ENCODE data around the gene STH. TPM values are rescaled to one million over a fixed set of nuclear protein-coding genes. Genes with fewer than 3 reads are reported as not detected.

The STH gene
- total and polyA plus RNA-seq, 2 experiments from 2014 or later = 0.55 TPM; not detected in 1

- H3F3A ChIP-seq (replicated peaks; ENCODE audit: low read depth) = peaks cover 10% of the 10 kb centered on the region; the same call in 1 of the 2 replicates
- H3K36me3 Mint-ChIP-seq (ENCODE audit: low read depth) = peaks cover 78% of the 10 kb centered on the region
- H3K4me2 ChIP-seq = no peak overlapping the region
- H3K36me3 ChIP-seq (ENCODE audit: insufficient read depth) = peaks cover 48% of the 10 kb centered on the region
- no peak for TF ChIP-seq ZNF331 (CRISPR knock-in tag; IDR thresholded peaks at IDR 0.05; ENCODE audit: low read depth)
- no peak for TF ChIP-seq STAT1 (IDR thresholded peaks at IDR 0.05; ENCODE audit: unreplicated experiment)
- TF ChIP-seq EZH2phosphoT487 (IDR thresholded peaks at IDR 0.05; ENCODE audit: unreplicated experiment) = no peak
- TF ChIP-seq, protein P1, sequence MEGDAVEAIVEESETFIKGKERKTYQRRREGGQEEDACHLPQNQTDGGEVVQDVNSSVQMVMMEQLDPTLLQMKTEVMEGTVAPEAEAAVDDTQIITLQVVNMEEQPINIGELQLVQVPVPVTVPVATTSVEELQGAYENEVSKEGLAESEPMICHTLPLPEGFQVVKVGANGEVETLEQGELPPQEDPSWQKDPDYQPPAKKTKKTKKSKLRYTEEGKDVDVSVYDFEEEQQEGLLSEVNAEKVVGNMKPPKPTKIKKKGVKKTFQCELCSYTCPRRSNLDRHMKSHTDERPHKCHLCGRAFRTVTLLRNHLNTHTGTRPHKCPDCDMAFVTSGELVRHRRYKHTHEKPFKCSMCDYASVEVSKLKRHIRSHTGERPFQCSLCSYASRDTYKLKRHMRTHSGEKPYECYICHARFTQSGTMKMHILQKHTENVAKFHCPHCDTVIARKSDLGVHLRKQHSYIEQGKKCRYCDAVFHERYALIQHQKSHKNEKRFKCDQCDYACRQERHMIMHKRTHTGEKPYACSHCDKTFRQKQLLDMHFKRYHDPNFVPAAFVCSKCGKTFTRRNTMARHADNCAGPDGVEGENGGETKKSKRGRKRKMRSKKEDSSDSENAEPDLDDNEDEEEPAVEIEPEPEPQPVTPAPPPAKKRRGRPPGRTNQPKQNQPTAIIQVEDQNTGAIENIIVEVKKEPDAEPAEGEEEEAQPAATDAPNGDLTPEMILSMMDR (conservative IDR thresholded peaks at IDR 0.05; ENCODE audit: low read depth in 2 of 2) = no peak
- no peak for TF ChIP-seq POLR2AphosphoS5 (IDR thresholded peaks at IDR 0.05; ENCODE audit: low read depth)
- TF ChIP-seq EZH2 (IDR thresholded peaks at IDR 0.05; ENCODE audit: low read depth, unreplicated experiment) = no peak
- no peak for TF ChIP-seq CREB1 (CRISPR knock-in tag; IDR thresholded peaks at IDR 0.05; ENCODE audit: low read depth)
- no peak for TF ChIP-seq ZNF462 (CRISPR knock-in tag; IDR thresholded peaks at IDR 0.05)
- H3K4me3 ChIP-seq = no peak overlapping the region
- H3K4me3 Mint-ChIP-seq = no peak overlapping the region
- H4K20me1 ChIP-seq (replicated peaks; ENCODE audit: insufficient read depth) = peaks cover 19% of the 10 kb centered on the region
- H3K4me1 ChIP-seq (ENCODE audit: insufficient read depth) = no peaks in the 10 kb centered on the region
- no peaks in the 10 kb centered on the region for H3K9me2 ChIP-seq (ENCODE audit: insufficient read depth)
- H3K27ac Mint-ChIP-seq = no peak overlapping the region
- H3K27me3 Mint-ChIP-seq (ENCODE audit: insufficient read depth, low read depth, poor library complexity) = peaks cover 3% of the 10 kb centered on the region
- no peaks in the 10 kb centered on the region for H3K27me3 ChIP-seq (ENCODE audit: insufficient read depth)
- ATAC-seq (no peak), DNase-seq (ENCODE audit: low spot score) (no peak)
- H3K27ac ChIP-seq (ENCODE audit: low read depth) = no peak overlapping the region
- H3K4me1 Mint-ChIP-seq = peaks cover 18% of the 10 kb centered on the region
- no peak overlapping the region for H2AFZ ChIP-seq
- H3K9me3 Mint-ChIP-seq = no peaks in the 10 kb centered on the region
- peaks cover 30% of the 10 kb centered on the region for H3K79me2 ChIP-seq (replicated peaks; ENCODE audit: insufficient read depth)
Observed at GRCh38 chr17:46047398-46047797, 48.3 kb downstream of the STH start.

All from GM23338 (cell line).